Measurements from ENCODE around the gene TRIM25. TPM values are rescaled to one million over a fixed set of nuclear protein-coding genes. Genes with fewer than 3 reads are reported as not detected.

The TRIM25 gene
- total RNA-seq, 4 donors from 2014 or later = 25.4 to 38.6 (median 34.6) TPM

DNA sequence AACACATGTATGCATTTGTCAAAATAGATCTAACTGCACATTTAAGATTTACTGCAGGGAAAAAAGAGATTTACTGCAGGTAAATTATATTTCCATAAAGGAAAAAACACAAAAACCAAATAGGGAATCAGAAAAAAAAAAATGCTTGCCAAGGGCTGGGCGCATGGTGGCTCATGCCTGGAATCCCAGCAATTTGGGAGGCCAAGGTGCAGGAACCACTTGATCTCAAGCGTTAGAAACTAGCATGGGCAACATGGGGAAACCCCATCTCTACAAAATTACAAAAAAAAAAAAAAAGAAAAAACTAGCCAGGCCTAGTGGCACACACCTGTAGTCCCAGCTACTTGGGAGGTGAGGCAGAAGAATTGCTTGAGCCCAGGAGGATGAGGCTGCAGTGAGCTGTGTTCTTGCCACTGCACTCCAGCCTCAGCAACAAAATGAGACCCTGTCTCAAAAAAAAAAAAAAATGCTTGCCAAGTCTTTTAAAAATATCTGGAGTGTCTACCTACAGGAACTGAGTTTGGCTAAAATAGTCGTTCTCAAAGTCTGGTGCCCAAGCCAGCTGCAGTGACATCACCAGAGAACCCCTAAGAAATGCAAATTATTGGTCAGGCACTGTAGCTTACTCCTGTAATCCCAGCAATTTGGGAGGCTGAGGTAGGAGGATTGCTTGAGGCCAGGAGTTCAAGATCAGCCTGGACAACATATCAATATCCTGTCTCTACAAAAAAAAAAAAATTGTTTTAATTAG, 17.5 kb downstream of the TRIM25 start:
- 62 to 70% methylated on average over 3 of the region's 3 CpGs for WGBS, 2 donors
- H3K27me3 ChIP-seq = no peaks in the 10 kb centered on the region
- no peak overlapping the region for H3K4me3 ChIP-seq
- H3K4me1 ChIP-seq = peaks cover 0 to 2% (median 0%) of the 10 kb centered on the region in 3 donors
- H3K27ac ChIP-seq = no peak overlapping the region
- no peak for DNase-seq
- intact Hi-C loops (cut with DNase I) = loop anchor here (10.0 kb wide), 1 partner anchor 48 kb away; no protein-coding TSS in a partner anchor
- peaks cover 57 to 100% (median 63%) of the 10 kb centered on the region in 3 donors for H3K36me3 ChIP-seq
- TF ChIP-seq, protein P1, sequence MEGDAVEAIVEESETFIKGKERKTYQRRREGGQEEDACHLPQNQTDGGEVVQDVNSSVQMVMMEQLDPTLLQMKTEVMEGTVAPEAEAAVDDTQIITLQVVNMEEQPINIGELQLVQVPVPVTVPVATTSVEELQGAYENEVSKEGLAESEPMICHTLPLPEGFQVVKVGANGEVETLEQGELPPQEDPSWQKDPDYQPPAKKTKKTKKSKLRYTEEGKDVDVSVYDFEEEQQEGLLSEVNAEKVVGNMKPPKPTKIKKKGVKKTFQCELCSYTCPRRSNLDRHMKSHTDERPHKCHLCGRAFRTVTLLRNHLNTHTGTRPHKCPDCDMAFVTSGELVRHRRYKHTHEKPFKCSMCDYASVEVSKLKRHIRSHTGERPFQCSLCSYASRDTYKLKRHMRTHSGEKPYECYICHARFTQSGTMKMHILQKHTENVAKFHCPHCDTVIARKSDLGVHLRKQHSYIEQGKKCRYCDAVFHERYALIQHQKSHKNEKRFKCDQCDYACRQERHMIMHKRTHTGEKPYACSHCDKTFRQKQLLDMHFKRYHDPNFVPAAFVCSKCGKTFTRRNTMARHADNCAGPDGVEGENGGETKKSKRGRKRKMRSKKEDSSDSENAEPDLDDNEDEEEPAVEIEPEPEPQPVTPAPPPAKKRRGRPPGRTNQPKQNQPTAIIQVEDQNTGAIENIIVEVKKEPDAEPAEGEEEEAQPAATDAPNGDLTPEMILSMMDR (IDR thresholded peaks at IDR 0.05) = no peak
- TF ChIP-seq POLR2A (IDR thresholded peaks at IDR 0.05) = no peak
- H3K9me3 ChIP-seq = no peaks in the 10 kb centered on the region

- Histone ChIP-seq H3K4me3 (no peak overlapping the region), H3K9me3 (no peaks in the 10 kb centered on the region), H3K4me1 (peaks cover 0 to 5% (median 0%) of the 10 kb centered on the region in 3 donors), H3K27me3 (no peaks in the 10 kb centered on the region), H3K27ac (no peak overlapping the region), H3K36me3 (peaks cover 45 to 100% (median 62%) of the 10 kb centered on the region in 3 donors)
- DNase-seq = no peak
- WGBS, 2 donors = 88 to 89% methylated on average over 18 to 20 of the region's 20 CpGs
- intact Hi-C loops (cut with DNase I) = loop anchor here (10.0 kb wide), 1 partner anchor 50 kb away; no protein-coding TSS in a partner anchor
- TF ChIP-seq POLR2A (IDR thresholded peaks at IDR 0.05) = no peak
- TF ChIP-seq, protein P1 (IDR thresholded peaks at IDR 0.05) = no peak
Measured at GRCh38 chr17:56894859-56895455, 18.9 kb downstream of the TRIM25 start.

GRCh38 chr17:56893503-56893902, 20.3 kb downstream of the TRIM25 start:
- WGBS, 2 donors = 89 to 90% methylated on average over 7 of the region's 7 CpGs
- H3K4me1 ChIP-seq = peaks cover 0 to 5% (median 0%) of the 10 kb centered on the region in 3 donors
- H3K9me3 ChIP-seq = peaks cover 0 to 3% (median 0%) of the 10 kb centered on the region in 3 donors
- intact Hi-C loops (cut with DNase I) = loop anchor here (10.0 kb wide), 1 partner anchor 51 kb away; no protein-coding TSS in a partner anchor
- no peak overlapping the region for H3K4me3 ChIP-seq
- H3K27ac ChIP-seq = no peak overlapping the region
- TF ChIP-seq, protein P1 (IDR thresholded peaks at IDR 0.05) = no peak
- no peak for TF ChIP-seq POLR2A (IDR thresholded peaks at IDR 0.05)
- DNase-seq = no peak
- no peaks in the 10 kb centered on the region for H3K27me3 ChIP-seq
- peaks cover 33 to 100% (median 50%) of the 10 kb centered on the region in 3 donors for H3K36me3 ChIP-seq

DNA sequence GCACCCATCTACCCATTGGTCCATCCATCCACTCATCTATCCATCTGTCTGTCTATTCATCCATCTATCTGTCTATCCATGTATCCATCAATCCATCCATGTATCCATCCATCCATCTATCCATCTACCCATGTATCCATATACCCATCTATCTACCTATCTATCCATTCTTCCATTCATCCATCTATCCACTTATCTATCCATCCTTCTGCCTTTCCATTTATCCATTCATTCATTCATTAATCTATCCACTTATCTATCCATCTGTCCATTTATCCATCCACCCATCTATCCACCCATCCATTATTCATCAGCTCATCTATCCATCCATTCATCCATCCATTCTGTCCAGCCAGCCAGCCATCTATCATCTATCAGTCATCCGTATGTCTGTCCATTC, 21.5 kb downstream of the TRIM25 start:
- Histone ChIP-seq H3K4me3 (no peak overlapping the region), H3K36me3 (peaks cover 36 to 100% (median 49%) of the 10 kb centered on the region in 3 donors), H3K27me3 (no peaks in the 10 kb centered on the region), H3K9me3 (peaks cover 0 to 14% (median 6%) of the 10 kb centered on the region in 3 donors), H3K27ac (no peak overlapping the region), H3K4me1 (peaks cover 0 to 5% (median 0%) of the 10 kb centered on the region in 3 donors)
- 93 to 100% methylated on average over 1 of the region's 1 CpG for WGBS, 2 donors
- TF ChIP-seq, protein P1 (IDR thresholded peaks at IDR 0.05) = no peak
- no peak for TF ChIP-seq POLR2A (IDR thresholded peaks at IDR 0.05)
- no peak for DNase-seq
- intact Hi-C loops (cut with DNase I) = loop anchor here (10.0 kb wide), 1 partner anchor 52 kb away; no protein-coding TSS in a partner anchor

GRCh38 chr17:56891751-56892150, 22.1 kb downstream of the TRIM25 start:
- no peak for TF ChIP-seq POLR2A (IDR thresholded peaks at IDR 0.05)
- TF ChIP-seq, protein P1 (IDR thresholded peaks at IDR 0.05) = peak in 5 of 6 experiments; percentile 24 to 45 (median 30)
- Histone ChIP-seq H3K4me1 (peaks cover 0 to 5% (median 0%) of the 10 kb centered on the region in 3 donors), H3K4me3 (no peak overlapping the region), H3K27ac (no peak overlapping the region), H3K27me3 (no peaks in the 10 kb centered on the region), H3K36me3 (peaks cover 36 to 100% (median 49%) of the 10 kb centered on the region in 3 donors), H3K9me3 (peaks cover 0 to 14% (median 6%) of the 10 kb centered on the region in 3 donors)
- intact Hi-C loops (cut with DNase I) = loop anchor here (10.0 kb wide), 1 partner anchor 53 kb away; no protein-coding TSS in a partner anchor
- WGBS, 2 donors = 80 to 81% methylated on average over 4 to 16 of the region's 16 CpGs
- DNase-seq = no peak
